ENCODE measurements around the gene ARL11.

GRCh38 chr13:49622174-49622946, 5.9 kb upstream of the ARL11 start:
- TF ChIP-seq CTCF (IDR thresholded peaks at IDR 0.05) (no peak), POLR2A (IDR thresholded peaks at IDR 0.05) (no peak)
